Chondrocyte (in vitro differentiated cells): ENCODE results near the gene CDC42SE2. TPM values are rescaled to one million over a fixed set of nuclear protein-coding genes. Genes with fewer than 3 reads are reported as not detected.

ENCODE experiments used
- DNase-seq: peaks from one replicate; pipeline ENCODE4 v3.0.0; 2021; ENCODE audit warnings: mixed read lengths, low spot score
- H3K27ac Mint-ChIP-seq: one replicate; pipeline ENCODE4 v1.8.0; 2021; ENCODE audit warnings: mild to moderate bottlenecking, moderate library complexity, mixed read lengths; ENCODE audit not compliant: unreplicated experiment
- H3K27me3 Mint-ChIP-seq: 2 replicates; pipeline ENCODE4 v1.8.0; 2021; ENCODE audit warnings: low read depth, mixed read lengths
- H3K36me3 Mint-ChIP-seq: 2 replicates; pipeline ENCODE4 v1.8.0; 2021; ENCODE audit warnings: low read depth, mixed read lengths
- H3K4me1 Mint-ChIP-seq: 2 replicates; pipeline ENCODE4 v1.8.0; 2021; ENCODE audit warnings: low read depth, mild to moderate bottlenecking, mixed read lengths
- H3K4me3 Mint-ChIP-seq: one replicate; pipeline ENCODE4 v1.8.0; 2021; ENCODE audit warnings: mild to moderate bottlenecking, moderate library complexity, mixed read lengths; ENCODE audit not compliant: unreplicated experiment
- H3K9me3 Mint-ChIP-seq: 2 replicates; pipeline ENCODE4 v1.8.0; 2021; ENCODE audit warnings: low read depth, mixed read lengths
- CTCF ChIP-seq: fragments of 200-600 bp; sonication (generic); IDR thresholded peaks from 2 replicates; pipeline ENCODE4 v1.5.0; 2021; ENCODE audit warnings: antibody characterized with exemption, mild to moderate bottlenecking, moderate library complexity
- total RNA-seq: library from RNA; stranded (reverse); gene quantifications from 3 replicates; pipeline ENCODE4 v1.2.1, GENCODE V29; 2021

Gene CDC42SE2
- total RNA-seq, 1 donor from 2014 or later, result 23.7 TPM

GRCh38 chr5:131357739-131358561, 94.1 kb downstream of the CDC42SE2 start:
- no peak for TF ChIP-seq CTCF
- Mint-ChIP-seq H3K36me3 (peaks cover 4% of the 10 kb centered on the region), H3K27ac (no peak overlapping the region), H3K4me3 (no peak overlapping the region), H3K9me3 (no peaks in the 10 kb centered on the region), H3K27me3 (no peaks in the 10 kb centered on the region), H3K4me1 (peaks cover 28% of the 10 kb centered on the region)
- DNase-seq, result no peak

GRCh38 chr5:131361677-131362315, 97.9 kb downstream of the CDC42SE2 start:
- H3K27me3 Mint-ChIP-seq, result no peaks in the 10 kb centered on the region
- no peak overlapping the region for H3K27ac Mint-ChIP-seq
- H3K36me3 Mint-ChIP-seq, result peaks cover 4% of the 10 kb centered on the region
- TF ChIP-seq CTCF, result no peak
- peaks cover 15% of the 10 kb centered on the region for H3K4me1 Mint-ChIP-seq
- H3K4me3 Mint-ChIP-seq, result no peak overlapping the region
- no peak for DNase-seq
- no peaks in the 10 kb centered on the region for H3K9me3 Mint-ChIP-seq

GRCh38 chr5:131363811-131364506, 100.1 kb downstream of the CDC42SE2 start:
- DNase-seq, result no peak
- Mint-ChIP-seq H3K36me3 (peaks cover 5% of the 10 kb centered on the region), H3K27me3 (no peaks in the 10 kb centered on the region), H3K4me1 (peaks cover 11% of the 10 kb centered on the region), H3K4me3 (no peak overlapping the region), H3K9me3 (peaks cover 6% of the 10 kb centered on the region), H3K27ac (peak overlapping the region; percentile 3)
- no peak for TF ChIP-seq CTCF

GRCh38 chr5:131364507-131365050, 100.7 kb downstream of the CDC42SE2 start:
- no peak overlapping the region for H3K4me3 Mint-ChIP-seq
- H3K27ac Mint-ChIP-seq, result no peak overlapping the region
- peaks cover 3% of the 10 kb centered on the region for H3K36me3 Mint-ChIP-seq
- no peaks in the 10 kb centered on the region for H3K27me3 Mint-ChIP-seq
- H3K4me1 Mint-ChIP-seq, result peaks cover 11% of the 10 kb centered on the region
- no peak for TF ChIP-seq CTCF
- peaks cover 6% of the 10 kb centered on the region for H3K9me3 Mint-ChIP-seq
- DNase-seq, result no peak

GRCh38 chr5:131366428-131366827, 102.6 kb downstream of the CDC42SE2 start:
- Mint-ChIP-seq H3K27ac (no peak overlapping the region), H3K36me3 (peaks cover 1% of the 10 kb centered on the region), H3K27me3 (no peaks in the 10 kb centered on the region), H3K9me3 (peaks cover 6% of the 10 kb centered on the region), H3K4me1 (peaks cover 15% of the 10 kb centered on the region), H3K4me3 (no peak overlapping the region)
- no peak for TF ChIP-seq CTCF
- DNase-seq, result no peak
